ENCODE results near the gene ZNF646.

ZNF646 gene

DNA sequence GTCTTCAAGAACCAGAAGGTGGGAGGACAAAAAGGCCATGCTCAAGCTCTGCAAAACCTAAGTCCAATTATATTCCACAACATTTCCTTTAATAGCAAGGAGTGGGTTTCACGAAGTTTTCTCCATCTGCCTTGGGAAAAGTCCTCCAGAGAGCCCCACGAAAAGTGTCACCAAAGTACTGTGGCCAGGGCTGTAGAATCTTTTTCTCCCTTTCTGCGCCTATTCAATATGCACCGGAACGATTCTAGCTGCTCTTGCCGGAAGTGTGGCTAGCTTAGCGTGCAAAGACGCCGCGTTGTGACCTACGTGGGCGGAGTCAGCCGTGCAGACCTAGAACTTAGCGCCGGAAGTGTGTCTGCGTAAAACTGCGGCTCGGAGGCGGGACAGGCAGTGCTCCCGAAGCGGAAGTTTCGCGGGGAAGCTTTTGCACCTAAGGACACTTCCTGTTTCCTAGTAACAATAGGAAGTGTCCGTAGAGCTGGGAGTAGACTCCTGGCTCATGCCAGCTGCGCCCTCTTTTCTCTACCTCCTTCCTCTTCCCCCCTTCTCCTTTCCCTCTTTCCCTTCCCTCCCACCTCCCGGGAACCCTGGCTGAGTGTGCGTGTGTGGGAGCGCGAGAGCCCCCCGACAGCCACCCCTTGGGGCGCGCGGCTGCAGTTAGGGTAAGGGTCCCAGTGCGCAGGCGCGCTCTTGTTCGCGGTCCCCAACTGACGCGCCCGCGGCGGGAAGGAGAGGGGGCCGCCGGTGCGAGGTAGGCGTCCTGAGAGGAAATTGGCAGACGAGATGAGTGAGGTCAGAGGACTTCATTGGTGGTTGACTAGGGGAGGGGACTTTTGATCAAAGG, at the start of gene ZNF646, which contains the start of gene ZNF668:
Gene ZNF646 (plus strand): TSS at position 453 of the 844 bp plus-strand sequence. CDS start 1,903 bp downstream, outside the sequence.
Gene ZNF668 (minus strand): TSS at position 271 of the 844 bp plus-strand sequence. CDS start 9,781 bp downstream, outside the sequence.
- DNase-seq: peak; percentile 100

DNA sequence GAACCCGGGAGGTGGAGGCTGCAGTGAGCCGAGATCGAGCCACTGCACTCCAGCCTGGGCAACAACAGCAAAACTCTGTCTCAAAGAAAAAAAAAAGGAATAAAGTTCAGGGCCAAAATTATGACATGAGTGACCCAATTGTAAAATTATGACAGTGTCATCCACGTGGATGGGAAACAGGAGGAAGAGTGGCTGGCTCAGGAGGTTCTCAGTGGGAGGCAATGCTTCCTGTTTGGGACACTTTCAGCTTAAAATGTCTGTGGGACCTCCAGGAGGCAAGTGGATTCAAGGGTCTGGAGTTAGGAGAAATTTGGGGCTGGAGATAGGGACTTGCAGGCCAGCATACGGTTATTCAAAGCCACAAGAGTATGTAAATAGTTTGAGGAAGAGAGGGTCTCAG, 48.9 kb upstream of the ZNF646 start:
- DNase-seq: no peak

DNA sequence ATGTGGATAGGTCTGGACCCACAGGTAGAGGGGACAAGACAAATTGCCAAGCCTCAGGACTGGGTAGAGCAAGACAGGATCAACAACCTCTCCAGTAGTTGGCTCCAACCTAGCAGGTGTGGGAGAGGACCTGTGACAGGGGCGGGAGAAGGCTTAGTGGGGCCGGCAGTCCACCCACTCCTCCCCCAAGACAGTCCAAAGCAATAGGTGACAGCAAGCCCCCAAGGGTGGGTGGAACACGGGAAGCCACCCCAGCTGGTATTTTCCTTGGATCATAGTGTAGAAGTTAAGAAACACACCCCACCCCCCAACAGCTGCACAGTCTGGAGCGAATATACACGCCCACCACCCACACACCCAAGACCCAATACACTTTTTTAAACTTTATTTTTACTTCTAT, 45.0 kb upstream of the ZNF646 start:
- no peak for DNase-seq

DNA sequence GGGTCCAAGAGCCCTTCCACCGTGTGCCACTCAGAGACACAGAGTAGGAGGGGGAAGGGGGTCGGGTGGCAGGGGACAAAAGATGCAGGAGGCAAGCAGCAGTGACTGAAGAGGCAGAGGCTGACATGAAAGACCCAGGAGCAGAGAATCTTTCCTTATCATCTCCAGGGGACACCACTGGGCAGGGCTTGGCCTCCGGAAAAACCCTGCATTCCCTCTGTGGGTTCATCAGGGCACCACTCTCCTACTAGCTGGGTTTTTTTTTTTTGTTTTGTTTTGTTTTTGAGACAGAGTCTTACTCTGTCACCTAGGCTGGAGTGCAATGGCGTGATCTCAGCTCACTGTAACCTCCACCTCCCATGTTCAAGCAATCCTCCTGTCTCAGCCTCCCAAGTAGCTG, 42.9 kb upstream of the ZNF646 start:
- no peak for DNase-seq

GRCh38 chr16:31032736-31033708, 41.2 kb upstream of the ZNF646 start, which contains the start of gene STX4:
STX4 (plus strand) TSS chr16:31033558; CDS start chr16:31033806, 248 bp downstream.
- peak; percentile 98 for DNase-seq

DNA sequence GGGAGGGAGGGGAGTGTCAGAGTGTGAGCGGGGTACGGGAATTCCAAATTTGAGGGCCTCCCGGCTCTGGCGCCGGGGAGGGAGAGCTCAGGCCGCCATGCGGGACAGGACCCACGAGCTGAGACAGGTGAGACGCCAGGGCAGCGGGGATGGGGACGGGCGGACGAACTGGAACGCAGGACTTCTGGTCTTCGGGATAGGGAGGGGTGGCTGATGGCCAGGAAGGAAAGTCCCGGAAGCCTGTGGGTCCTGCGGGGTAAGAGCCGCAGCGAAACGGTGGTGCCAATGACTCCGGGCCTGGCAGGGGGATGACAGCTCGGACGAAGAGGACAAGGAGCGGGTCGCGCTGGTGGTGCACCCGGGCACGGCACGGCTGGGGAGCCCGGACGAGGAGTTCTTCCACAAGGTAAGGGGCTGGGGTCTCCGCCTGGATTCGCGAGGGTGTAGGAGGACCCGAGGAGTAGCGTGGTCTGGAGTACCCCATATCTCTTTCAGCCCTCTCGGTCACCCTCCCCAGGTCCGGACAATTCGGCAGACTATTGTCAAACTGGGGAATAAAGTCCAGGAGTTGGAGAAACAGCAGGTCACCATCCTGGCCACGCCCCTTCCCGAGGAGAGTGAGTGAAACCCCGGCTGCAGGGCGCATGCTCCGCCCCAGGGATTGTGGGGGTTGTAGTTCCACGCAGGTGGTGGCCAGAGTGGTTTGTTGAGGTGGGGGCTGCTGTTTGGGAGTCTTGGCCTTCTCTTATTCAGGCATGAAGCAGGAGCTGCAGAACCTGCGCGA, 40.3 kb upstream of the ZNF646 start:
- DNase-seq: peak; percentile 92

DNA sequence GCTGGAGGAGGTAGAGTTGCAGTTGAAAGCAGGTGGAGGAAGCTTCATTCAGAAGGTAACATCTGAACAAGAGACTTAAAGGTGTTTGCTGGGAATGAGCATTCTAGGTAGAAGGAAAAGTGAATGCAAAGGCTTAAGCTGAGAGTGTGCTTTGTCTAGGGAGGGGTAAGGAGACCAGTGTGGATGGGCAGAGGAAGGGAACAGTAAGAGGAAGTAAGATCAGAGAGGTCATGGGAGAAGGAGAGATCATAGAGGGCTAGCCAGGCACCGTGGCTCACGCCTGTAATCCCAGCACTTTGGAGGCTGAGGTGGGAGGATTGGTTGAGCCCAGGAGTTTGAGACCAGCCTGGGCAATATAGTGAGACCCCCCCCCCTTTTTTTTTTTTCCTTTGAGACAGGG, 37.5 kb upstream of the ZNF646 start:
- DNase-seq: no peak

- DNase-seq: no peak
Measured at GRCh38 chr16:31038993-31039392, 35.2 kb upstream of the ZNF646 start.

DNA sequence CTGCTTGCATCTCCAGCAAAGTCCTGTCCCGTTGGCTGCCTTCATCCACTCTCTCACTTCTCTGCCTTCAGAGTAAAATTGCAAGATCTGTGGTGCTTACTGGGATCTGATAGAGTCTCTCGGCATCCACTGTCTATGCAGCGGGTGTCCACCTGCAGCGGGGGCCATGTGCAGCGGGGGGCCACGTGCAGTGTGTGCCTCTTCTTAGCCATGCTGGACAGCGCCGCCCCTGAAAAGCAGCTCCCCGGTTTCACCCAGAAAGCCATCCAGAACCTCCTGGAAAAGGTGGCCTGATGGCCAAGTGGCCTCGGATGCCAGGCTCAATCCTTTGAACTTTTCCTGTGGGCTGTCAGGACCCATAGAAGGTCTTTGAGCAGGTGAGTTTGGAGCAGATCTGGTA, 31.4 kb upstream of the ZNF646 start:
- DNase-seq: no peak

DNA sequence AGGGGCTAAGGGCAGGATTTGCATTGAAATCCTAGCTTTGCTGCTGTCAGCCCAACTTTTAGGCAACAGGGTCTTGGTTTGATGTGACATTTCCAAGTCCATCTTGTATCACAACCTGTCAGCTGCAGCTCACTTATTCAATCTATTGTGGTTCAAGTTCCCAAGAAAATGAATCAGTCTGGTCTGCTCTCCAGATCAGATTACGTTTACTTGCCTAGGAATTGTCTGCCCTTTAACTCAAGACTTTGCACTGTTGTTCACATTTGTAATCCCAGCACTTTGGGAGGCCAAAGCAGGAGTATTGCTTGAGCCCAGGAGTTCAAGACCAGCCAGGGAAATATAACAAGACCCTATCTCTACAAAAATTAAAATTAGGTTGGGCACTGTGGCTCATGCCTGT, 30.9 kb upstream of the ZNF646 start:
- no peak for DNase-seq

- DNase-seq: no peak
Measured at GRCh38 chr16:31043898-31044481, 30.2 kb upstream of the ZNF646 start.

DNA sequence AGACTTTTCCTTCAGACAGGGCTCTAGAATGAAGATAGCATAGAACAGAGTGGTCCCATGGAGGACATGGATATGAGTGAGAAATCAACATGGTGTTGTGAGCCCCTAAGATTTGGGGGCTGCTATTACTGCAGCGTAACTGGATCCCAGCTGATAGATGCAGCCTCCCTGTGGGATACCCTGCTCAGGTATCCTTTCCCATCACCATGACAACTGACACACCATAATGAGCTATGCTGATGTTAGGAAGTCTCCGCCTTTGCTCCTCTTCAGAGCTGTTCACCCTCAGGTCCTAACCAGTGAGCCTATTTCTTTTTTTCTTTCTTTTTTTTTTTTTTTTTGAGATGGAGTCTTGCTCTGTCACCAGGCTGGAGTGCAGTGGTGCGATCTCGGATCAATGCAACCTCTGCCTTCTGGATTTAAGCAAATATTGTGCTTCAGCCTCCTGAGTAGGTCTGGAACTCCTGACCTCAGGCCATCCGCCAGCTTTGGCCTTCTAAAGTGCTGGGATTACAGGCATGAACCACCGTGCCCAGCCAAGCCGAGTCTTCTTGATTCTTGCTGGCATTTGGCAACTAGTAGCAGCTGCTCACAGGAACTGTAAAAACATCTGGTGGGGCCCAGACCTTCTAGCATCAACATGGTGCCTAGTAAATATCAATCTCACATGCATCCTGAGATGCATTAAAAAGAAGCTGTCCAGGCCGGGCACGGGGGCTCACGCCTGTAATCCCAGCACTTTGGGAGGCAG, 23.8 kb upstream of the ZNF646 start:
- DNase-seq: no peak

DNA sequence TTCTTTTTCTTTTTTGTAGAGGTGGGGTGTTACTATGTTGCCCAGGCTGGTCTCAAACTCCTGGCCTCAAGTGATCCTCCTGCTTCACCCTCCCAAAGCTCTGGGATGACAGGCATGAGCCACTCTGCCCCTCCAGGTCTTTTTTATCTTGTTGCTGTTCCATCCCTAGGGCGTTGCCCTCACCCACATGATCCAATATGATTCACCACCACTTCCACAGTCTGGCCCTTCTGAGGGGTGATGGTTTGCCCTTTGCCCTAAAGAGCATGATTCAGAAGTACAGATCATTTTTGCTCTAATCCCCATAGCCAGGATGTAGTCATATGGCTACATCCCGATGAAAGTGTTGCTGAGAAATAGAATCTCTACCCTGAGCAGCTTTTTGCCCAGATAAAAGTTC, 22.1 kb upstream of the ZNF646 start:
- no peak for DNase-seq

- DNase-seq: no peak
Measured at GRCh38 chr16:31055613-31056012, 18.6 kb upstream of the ZNF646 start.

DNA sequence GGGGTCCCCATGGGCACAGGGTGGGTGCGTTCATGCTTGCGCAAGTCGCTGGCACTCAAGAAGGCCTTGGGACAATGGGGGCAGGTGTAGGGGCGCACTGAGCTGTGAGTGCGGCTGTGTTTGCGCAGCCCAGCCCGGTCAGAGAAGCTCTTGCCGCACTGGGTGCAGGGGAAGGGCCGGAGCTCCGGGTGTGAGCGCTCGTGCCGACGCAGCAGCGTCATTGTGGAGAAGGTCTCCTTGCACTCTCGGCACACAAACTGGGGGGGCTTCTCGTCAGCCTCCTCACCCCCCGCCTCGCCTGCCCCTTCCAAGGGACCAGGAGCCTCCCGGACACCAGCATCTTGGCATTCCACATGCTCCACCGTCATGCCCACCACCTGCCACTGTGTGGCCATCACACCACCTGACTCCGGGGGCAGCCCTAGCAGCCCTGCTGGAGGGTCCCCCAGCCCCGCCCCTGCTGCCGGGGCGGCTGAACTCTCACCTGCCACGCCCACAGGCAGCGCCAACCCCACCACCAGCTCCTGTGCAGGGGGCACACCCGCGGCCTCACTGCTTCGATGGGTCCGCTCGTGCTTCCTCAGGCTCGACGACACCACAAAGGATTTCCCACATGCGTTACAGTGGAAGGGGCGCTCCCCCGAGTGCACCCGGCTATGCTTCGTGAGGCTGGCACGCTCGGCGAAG, 13.0 kb upstream of the ZNF646 start:
- no peak for DNase-seq

- no peak for DNase-seq
Measured at GRCh38 chr16:31061813-31062440, 12.3 kb upstream of the ZNF646 start.

DNA sequence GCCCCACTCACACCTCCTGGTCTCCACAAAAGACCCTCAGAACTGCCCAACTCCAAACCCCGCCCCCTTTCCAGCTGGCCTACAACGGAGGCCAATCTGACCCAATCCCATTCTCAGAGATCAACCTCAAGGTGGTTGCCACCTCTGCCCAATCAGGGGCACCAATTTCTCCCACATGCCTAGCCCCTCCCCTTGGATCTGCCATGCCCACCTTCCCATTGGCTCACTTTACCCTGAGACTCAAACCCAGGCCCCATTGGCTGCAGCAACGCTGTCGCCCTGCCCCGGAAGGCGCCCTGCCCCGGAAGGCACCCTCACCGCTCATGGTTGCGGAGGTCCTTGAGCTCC, 10.8 kb upstream of the ZNF646 start:
- no peak for DNase-seq

GRCh38 chr16:31063843-31064611, 10.2 kb upstream of the ZNF646 start:
- no peak for DNase-seq

DNA sequence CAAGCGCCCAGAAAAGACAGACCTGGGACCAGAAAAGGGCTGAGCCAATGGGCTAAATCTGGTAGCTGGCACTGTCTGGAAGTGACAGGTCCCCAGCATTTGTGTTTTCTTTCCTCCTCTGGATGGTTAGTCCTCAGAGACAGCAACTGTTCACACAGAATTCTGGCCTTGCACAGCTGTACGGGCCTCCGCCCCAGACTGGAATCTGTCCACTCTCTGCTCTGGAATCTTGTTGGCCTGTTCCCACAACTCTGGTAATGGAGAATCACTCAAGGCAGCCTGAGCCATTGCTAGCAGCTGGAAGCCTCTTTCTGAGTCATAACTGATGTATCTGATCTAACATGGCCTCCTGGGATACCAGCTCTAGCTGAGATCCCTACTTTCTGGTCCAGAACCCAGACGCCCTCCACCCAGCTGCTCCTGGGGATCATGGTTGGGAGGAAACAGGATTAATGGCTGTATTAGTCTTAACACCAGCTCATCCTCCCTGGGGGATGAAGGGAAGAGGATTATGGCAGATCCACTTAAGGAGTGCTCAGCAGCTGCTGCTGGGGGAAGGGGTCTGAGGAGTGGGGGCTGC, 9.2 kb upstream of the ZNF646 start:
- no peak for DNase-seq

All from RPMI8226 (cell line).